Measurements from ENCODE around the gene MMP23B. TPM values are rescaled to one million over a fixed set of nuclear protein-coding genes. Genes with fewer than 3 reads are reported as not detected.
"Not testable (repeated sequence)": the region's sequence is repeated elsewhere in the genome, so short reads cannot be mapped to it uniquely, and the experiment has no call there.

Gene MMP23B
- polyA plus RNA-seq, 3 donors: 0.89 to 24.4 (median 3.4) TPM

GRCh38 chr1:1627261-1627828 lies 4.6 kb upstream of the MMP23B start:
- no peak overlapping the region for H3K27ac ChIP-seq (ENCODE audit: low read depth, low read length)
- 70 to 84% (median 78%) methylated on average over 28 to 37 of the region's 37 CpGs for WGBS, 3 donors

GRCh38 chr1:1627829-1628753 lies 3.9 kb upstream of the MMP23B start:
- H3K27ac ChIP-seq (ENCODE audit: low read depth, low read length): no peak overlapping the region
- WGBS, 3 donors: 93 to 95% (median 93%) methylated on average over 50 to 53 of the region's 53 CpGs

- WGBS, 3 donors: 51 to 81% (median 60%) methylated on average over 47 to 53 of the region's 53 CpGs
Measured at GRCh38 chr1:1628754-1629429, 3.1 kb upstream of the MMP23B start.

GRCh38 chr1:1629430-1630190 lies 2.4 kb upstream of the MMP23B start:
- WGBS, 3 donors: 49 to 72% (median 58%) methylated on average over 31 to 46 of the region's 48 CpGs
- no peak overlapping the region for H3K27ac ChIP-seq (ENCODE audit: low read depth, low read length)

More at GRCh38 chr1:1628754-1629429, 3.1 kb upstream of the MMP23B start:
- no peak overlapping the region for H3K27ac ChIP-seq (ENCODE audit: low read depth, low read length)

GRCh38 chr1:1630191-1630964 lies 1.6 kb upstream of the MMP23B start:
- WGBS, 3 donors: 8 to 60% (median 14%) methylated on average over 56 to 79 of the region's 81 CpGs
- H3K27ac ChIP-seq (ENCODE audit: low read depth, low read length): no peak overlapping the region

- no peak overlapping the region for H3K27ac ChIP-seq (ENCODE audit: low read depth, low read length)
- 5 to 13% (median 7%) methylated on average over 39 to 78 of the region's 79 CpGs for WGBS, 3 donors
Measured at GRCh38 chr1:1630965-1631781, 800 bp upstream of the MMP23B start.

GRCh38 chr1:1633409-1633808 lies 1.4 kb downstream of the MMP23B start:
- no CpG with 5 or more reads among the region's 35 CpGs for WGBS, 3 donors
- not testable (repeated sequence) for H3K27ac ChIP-seq (ENCODE audit: low read depth, low read length)

- H3K27ac ChIP-seq (ENCODE audit: low read depth, low read length): not testable (repeated sequence)
- 89 to 92% (median 91%) methylated on average over 9 of the region's 13 CpGs for WGBS, 3 donors
Measured at GRCh38 chr1:1634613-1635012, 2.6 kb downstream of the MMP23B start.

- not testable (repeated sequence) for H3K27ac ChIP-seq (ENCODE audit: low read depth, low read length)
- 93 to 94% (median 94%) methylated on average over 31 to 37 of the region's 37 CpGs for WGBS, 3 donors
Measured at GRCh38 chr1:1636621-1637478, 4.9 kb downstream of the MMP23B start.

GRCh38 chr1:1637479-1637875 lies 5.5 kb downstream of the MMP23B start:
- WGBS, 3 donors: 89 to 94% (median 90%) methylated on average over 11 to 14 of the region's 14 CpGs
- not testable (repeated sequence) for H3K27ac ChIP-seq (ENCODE audit: low read depth, low read length)

GRCh38 chr1:1638528-1638927 lies 6.6 kb downstream of the MMP23B start:
- H3K27ac ChIP-seq (ENCODE audit: low read depth, low read length): not testable (repeated sequence)
- WGBS, 3 donors: 91 to 95% (median 94%) methylated on average over 8 to 9 of the region's 13 CpGs

- WGBS, 3 donors: 94 to 97% (median 97%) methylated on average over 13 to 16 of the region's 16 CpGs
- not testable (repeated sequence) for H3K27ac ChIP-seq (ENCODE audit: low read depth, low read length)
Measured at GRCh38 chr1:1639368-1639767, 7.4 kb downstream of the MMP23B start.

GRCh38 chr1:1640081-1640480 lies 8.1 kb downstream of the MMP23B start:
- 94 to 97% (median 96%) methylated on average over 9 to 17 of the region's 25 CpGs for WGBS, 3 donors
- not testable (repeated sequence) for H3K27ac ChIP-seq (ENCODE audit: low read depth, low read length)

GRCh38 chr1:1640711-1641461 lies 8.9 kb downstream of the MMP23B start:
- H3K27ac ChIP-seq (ENCODE audit: low read depth, low read length): not testable (repeated sequence)
- 94 to 96% (median 96%) methylated on average over 21 to 31 of the region's 38 CpGs for WGBS, 3 donors

GRCh38 chr1:1646326-1646725 lies 14.4 kb downstream of the MMP23B start:
- H3K27ac ChIP-seq (ENCODE audit: low read depth, low read length): not testable (repeated sequence)
- WGBS, 3 donors: 76 to 85% (median 82%) methylated on average over 3 to 5 of the region's 5 CpGs

Data from adipose tissue (tissue), 3 donors.